Karpas-422 (cell line): ENCODE measurements around the gene PCYT1B. TPM values are rescaled to one million over a fixed set of nuclear protein-coding genes. Genes with fewer than 3 reads are reported as not detected.
A peak's percentile ranks its signal among the peaks of the same experiment; 100 is the strongest.
"Not testable (repeated sequence)": the region's sequence is repeated elsewhere in the genome, so short reads cannot be mapped to it uniquely, and the experiment has no call there.

Experiments used
- DNase-seq: peaks from one replicate; pipeline ENCODE4 v3.0.0-alpha.2; 2015
- H2AFZ ChIP-seq: fragments of 200-600 bp; sonication (generic); 2 replicates; pipeline ENCODE4 v1.6.1; 2014; ENCODE audit warnings: antibody characterized with exemption, low read length, mixed read lengths
- H3K27ac ChIP-seq: fragments of 200-600 bp; sonication (generic); 2 replicates; pipeline ENCODE4 v1.5.1; 2014; ENCODE audit warnings: mild to moderate bottlenecking, low read length, moderate library complexity
- H3K27me3 ChIP-seq: fragments of 200-600 bp; sonication (generic); 2 replicates; pipeline ENCODE4 v1.6.1; 2014; ENCODE audit warnings: low read length, mixed read lengths
- H3K36me3 ChIP-seq: fragments of 200-600 bp; sonication (generic); 2 replicates; pipeline ENCODE4 v1.6.1; 2014; ENCODE audit warnings: low read length, mixed read lengths; ENCODE audit not compliant: insufficient read depth
- H3K4me1 ChIP-seq: fragments of 200-600 bp; sonication (generic); 2 replicates; pipeline ENCODE4 v1.6.1; 2014; ENCODE audit warnings: mild to moderate bottlenecking, low read length, mixed read lengths
- H3K4me2 ChIP-seq: fragments of 200-600 bp; sonication (generic); 2 replicates; pipeline ENCODE4 v1.6.1; 2014; ENCODE audit warnings: low read length, low read depth, mild to moderate bottlenecking; ENCODE audit not compliant: poor library complexity, severe bottlenecking
- H3K4me3 ChIP-seq: fragments of 200-600 bp; sonication (generic); 2 replicates; pipeline ENCODE4 v1.5.1; 2014; ENCODE audit warnings: mild to moderate bottlenecking, antibody characterized with exemption, low read length, mixed read lengths
- H3K79me2 ChIP-seq: fragments of 200-600 bp; sonication (generic); 2 replicates; pipeline ENCODE4 v1.6.1; 2014; ENCODE audit warnings: mild to moderate bottlenecking, low read length, mixed read lengths
- H3K9ac ChIP-seq: fragments of 200-600 bp; sonication (generic); 2 replicates; pipeline ENCODE4 v1.6.0; 2014; ENCODE audit warnings: low read length
- H3K9me2 ChIP-seq: fragments of 200-600 bp; sonication (generic), shearing (Covaris generic); replicated peaks from 2 replicates; pipeline ENCODE4 v1.6.0; 2014; ENCODE audit warnings: mild to moderate bottlenecking, low read length, moderate library complexity; ENCODE audit not compliant: insufficient read depth
- H3K9me3 ChIP-seq: fragments of 300-700, 200-600 bp; sonication (generic); 2 replicates; pipeline ENCODE4 v1.6.1; 2014; ENCODE audit warnings: low read length, mixed read lengths
- H4K20me1 ChIP-seq: fragments of 200-600 bp; sonication (generic); 2 replicates; pipeline ENCODE4 v1.6.1; 2014; ENCODE audit warnings: mild to moderate bottlenecking, antibody characterized with exemption, low read length, low read depth; ENCODE audit not compliant: insufficient read depth
- total RNA-seq: library from RNA; depleted of rRNA; stranded (reverse); fragments of >200 nt; shearing (Covaris generic); gene quantifications from 2 replicates; pipeline ENCODE4 v1.2.3, GENCODE V29; 2014; ENCODE audit warnings: low replicate concordance

PCYT1B gene
- total RNA-seq, 1 experiment from 2014 or later, result 0.04 TPM

DNA sequence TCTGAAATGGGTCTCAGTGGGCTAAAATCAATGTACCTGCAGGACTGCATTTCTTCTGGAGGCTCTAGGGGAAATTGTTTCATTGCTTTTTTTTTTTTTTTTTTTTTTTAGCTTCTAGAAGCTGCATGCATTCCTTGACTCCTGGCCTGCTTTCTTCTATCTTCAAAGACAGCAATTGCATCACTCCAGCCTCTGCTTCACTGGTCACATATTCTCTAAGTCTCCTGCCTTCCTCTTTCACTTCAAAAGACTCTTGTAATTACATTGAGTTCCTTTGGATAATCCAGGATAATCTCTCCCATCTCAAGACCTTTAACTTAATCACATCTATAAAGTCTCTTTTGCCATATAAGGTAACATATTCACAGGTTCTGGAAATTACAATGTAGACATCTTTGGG lies 11.3 kb upstream of the PCYT1B start:
- Histone ChIP-seq H3K27me3 (no peaks in the 10 kb centered on the region), H3K79me2 (no peaks in the 10 kb centered on the region), H3K9me2 (no peaks in the 10 kb centered on the region), H3K4me1 (no peaks in the 10 kb centered on the region), H4K20me1 (no peaks in the 10 kb centered on the region), H2AFZ (no peak overlapping the region), H3K36me3 (no peaks in the 10 kb centered on the region), H3K9me3 (no peaks in the 10 kb centered on the region), H3K4me2 (no peak overlapping the region), H3K27ac (no peak overlapping the region), H3K9ac (no peak overlapping the region), H3K4me3 (no peak overlapping the region)
- no peak for DNase-seq

DNA sequence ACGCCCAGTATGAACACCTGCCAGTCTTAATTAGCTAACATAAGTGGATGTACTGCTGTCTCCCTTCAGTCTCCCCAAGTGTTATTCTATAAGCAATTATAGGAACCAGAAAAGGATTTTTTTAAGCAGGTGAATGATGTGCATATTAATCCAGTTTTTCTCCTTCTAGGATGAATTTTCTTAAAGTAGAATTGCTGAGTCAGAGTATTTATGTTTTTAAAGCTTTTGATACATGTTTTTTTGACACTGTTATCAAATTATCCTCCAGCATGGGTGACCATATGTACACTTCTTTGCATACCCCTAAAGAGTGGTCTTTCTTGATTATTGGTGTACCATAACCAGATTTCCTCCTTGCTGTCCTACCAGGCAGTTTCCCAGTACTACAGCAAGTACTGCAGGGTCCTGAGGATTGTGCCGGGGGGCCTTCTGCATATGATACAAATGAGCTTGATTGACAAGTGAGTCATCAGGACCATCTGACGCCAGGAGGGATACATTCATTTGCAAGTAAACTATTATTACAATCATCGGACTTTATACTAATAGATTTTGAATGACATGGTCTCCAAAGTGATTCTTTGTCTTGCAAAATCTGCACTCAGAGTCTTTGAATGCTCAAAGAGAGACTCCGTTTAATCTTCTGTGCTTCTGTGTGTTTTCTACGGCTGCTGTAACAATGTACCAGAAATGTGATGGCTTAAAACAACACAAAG lies 10.7 kb upstream of the PCYT1B start:
- no peak overlapping the region for H3K4me3 ChIP-seq
- no peak overlapping the region for H3K9ac ChIP-seq
- H3K4me2 ChIP-seq, result no peak overlapping the region
- no peaks in the 10 kb centered on the region for H3K9me3 ChIP-seq
- no peak overlapping the region for H2AFZ ChIP-seq
- H3K79me2 ChIP-seq, result no peaks in the 10 kb centered on the region
- H3K27me3 ChIP-seq, result no peaks in the 10 kb centered on the region
- H4K20me1 ChIP-seq, result no peaks in the 10 kb centered on the region
- H3K27ac ChIP-seq, result no peak overlapping the region
- H3K4me1 ChIP-seq, result no peaks in the 10 kb centered on the region
- DNase-seq, result no peak
- H3K9me2 ChIP-seq, result no peaks in the 10 kb centered on the region
- no peaks in the 10 kb centered on the region for H3K36me3 ChIP-seq

DNA sequence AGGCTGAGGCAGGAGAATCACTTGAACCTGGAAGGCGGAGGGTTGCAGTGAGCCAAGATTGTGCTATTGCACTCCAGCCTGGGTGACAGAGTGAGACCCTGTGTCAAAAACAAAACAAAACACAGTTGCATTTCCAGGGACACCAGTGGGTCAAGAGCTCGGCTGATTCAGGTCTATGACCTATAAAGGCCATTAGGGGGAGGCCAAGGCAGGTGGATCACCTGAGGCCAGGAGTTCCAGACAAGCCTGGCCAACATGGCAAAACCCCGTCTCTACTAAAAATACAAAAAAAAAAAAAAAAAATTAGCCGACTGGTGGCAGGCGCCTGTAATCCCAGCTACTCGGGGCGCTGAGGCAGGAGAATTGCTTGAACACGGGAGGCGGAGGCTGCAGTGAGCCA lies 8.5 kb upstream of the PCYT1B start:
- not testable (repeated sequence) for H3K27me3 ChIP-seq, H3K9me2 ChIP-seq, H3K9ac ChIP-seq, H4K20me1 ChIP-seq, H3K36me3 ChIP-seq, DNase-seq, H3K4me1 ChIP-seq, H3K27ac ChIP-seq, H3K4me2 ChIP-seq, H3K79me2 ChIP-seq, H3K4me3 ChIP-seq, H2AFZ ChIP-seq, H3K9me3 ChIP-seq

DNA sequence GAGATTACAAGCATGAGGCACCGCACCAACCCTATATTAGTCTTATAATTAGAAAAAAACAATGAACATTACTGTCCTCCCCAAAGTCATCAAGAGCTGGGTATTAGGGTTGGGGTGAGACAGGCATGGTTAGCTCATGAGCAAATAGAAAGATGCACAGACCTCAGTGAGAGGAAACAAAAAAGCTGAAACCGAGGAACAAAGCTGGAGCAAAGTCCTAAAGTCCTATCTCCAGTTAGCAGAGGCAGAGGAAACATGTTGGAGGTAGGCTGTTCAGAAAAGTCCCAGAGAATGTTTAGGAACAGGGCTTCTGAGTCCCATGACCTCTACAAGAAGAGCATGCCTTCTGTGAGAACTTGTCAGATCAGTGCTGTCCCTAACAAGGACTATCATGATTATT lies 4.6 kb upstream of the PCYT1B start:
- Histone ChIP-seq H3K9me3 (no peaks in the 10 kb centered on the region), H3K36me3 (no peaks in the 10 kb centered on the region), H3K4me3 (no peak overlapping the region), H3K4me2 (no peak overlapping the region), H2AFZ (no peak overlapping the region), H4K20me1 (no peaks in the 10 kb centered on the region), H3K4me1 (peaks cover 12% of the 10 kb centered on the region), H3K9me2 (no peaks in the 10 kb centered on the region), H3K9ac (no peak overlapping the region), H3K27me3 (no peaks in the 10 kb centered on the region), H3K79me2 (no peaks in the 10 kb centered on the region), H3K27ac (no peak overlapping the region)
- no peak for DNase-seq

DNA sequence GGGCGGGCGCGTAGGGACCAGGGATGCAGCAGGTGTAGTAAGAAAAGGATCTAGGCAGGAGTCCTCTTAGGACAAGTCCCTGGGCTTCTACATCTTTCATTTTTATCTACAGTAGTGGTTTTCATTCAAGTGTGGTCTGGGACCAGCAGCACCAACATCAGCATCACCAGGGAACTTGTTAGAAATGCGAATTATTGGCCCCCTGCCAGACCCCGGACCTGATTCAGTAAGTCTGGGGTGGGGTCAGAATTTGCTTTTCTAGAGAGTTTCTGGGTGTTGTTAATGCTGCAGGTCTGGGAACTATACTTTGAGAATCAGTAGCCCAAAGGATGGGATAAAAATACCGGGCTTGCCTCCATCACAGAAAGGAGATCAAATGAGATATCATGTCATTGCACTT lies 1.3 kb upstream of the PCYT1B start:
- H3K4me3 ChIP-seq, result no peak overlapping the region
- H2AFZ ChIP-seq, result no peak overlapping the region
- H3K79me2 ChIP-seq, result no peaks in the 10 kb centered on the region
- H4K20me1 ChIP-seq, result no peaks in the 10 kb centered on the region
- no peaks in the 10 kb centered on the region for H3K9me3 ChIP-seq
- no peaks in the 10 kb centered on the region for H3K27me3 ChIP-seq
- no peak for DNase-seq
- H3K27ac ChIP-seq, result no peak overlapping the region
- no peaks in the 10 kb centered on the region for H3K9me2 ChIP-seq
- peaks cover 14% of the 10 kb centered on the region for H3K4me1 ChIP-seq
- no peaks in the 10 kb centered on the region for H3K36me3 ChIP-seq
- no peak overlapping the region for H3K4me2 ChIP-seq
- no peak overlapping the region for H3K9ac ChIP-seq

DNA sequence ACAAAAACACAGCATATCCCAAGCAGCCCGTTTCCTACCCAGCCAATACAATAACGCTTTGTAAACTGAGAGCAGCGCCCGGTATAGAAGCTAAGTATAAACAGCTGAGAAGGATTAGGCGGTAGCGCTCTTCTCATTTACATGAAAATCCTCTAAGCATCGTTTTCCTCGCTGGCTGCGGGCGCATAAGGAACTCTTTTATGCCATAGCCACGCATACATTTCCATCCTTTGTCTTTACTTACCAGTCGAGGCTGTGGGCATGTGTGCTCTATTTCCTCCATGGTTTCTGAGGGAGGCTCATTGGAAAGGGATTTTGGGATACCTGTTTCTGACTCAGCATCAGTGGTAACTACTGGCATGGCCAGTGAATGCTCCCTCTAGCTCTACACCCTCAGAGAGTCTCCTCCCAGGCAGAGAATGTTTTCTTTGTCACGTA lies 383 bp downstream of the PCYT1B start:
- no peak overlapping the region for H3K9ac ChIP-seq
- H4K20me1 ChIP-seq, result no peaks in the 10 kb centered on the region
- no peak overlapping the region for H2AFZ ChIP-seq
- H3K79me2 ChIP-seq, result no peaks in the 10 kb centered on the region
- H3K36me3 ChIP-seq, result no peaks in the 10 kb centered on the region
- H3K27me3 ChIP-seq, result no peaks in the 10 kb centered on the region
- H3K9me2 ChIP-seq, result no peaks in the 10 kb centered on the region
- H3K9me3 ChIP-seq, result no peaks in the 10 kb centered on the region
- no peak overlapping the region for H3K27ac ChIP-seq
- H3K4me2 ChIP-seq, result peak overlapping the region; percentile 54
- peaks cover 14% of the 10 kb centered on the region for H3K4me1 ChIP-seq
- H3K4me3 ChIP-seq, result peak overlapping the region; percentile 14; the same call in 1 of the 2 replicates
- DNase-seq, result no peak

DNA sequence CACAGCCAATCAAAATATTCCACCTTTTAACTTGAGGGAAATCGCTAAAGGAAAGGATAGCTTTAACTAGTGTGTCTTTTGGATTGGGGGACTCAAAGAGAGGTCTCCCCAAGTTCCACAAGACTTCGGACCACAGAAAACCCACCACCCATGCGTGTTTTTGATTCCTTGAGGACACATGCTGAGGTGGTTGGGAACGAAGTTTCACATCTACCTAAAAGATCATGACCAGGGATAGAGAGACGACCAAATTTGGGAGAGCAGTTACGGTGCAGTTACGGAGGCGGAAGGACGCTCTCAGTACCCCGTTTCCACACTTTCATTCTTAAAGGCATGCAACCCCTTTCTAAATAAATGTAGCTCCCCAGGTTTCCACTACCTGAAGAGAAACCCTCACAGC lies 1.1 kb downstream of the PCYT1B start:
- Histone ChIP-seq H3K27me3 (no peaks in the 10 kb centered on the region), H3K79me2 (no peaks in the 10 kb centered on the region), H3K27ac (no peak overlapping the region), H3K9ac (no peak overlapping the region), H3K9me3 (no peaks in the 10 kb centered on the region), H4K20me1 (no peaks in the 10 kb centered on the region), H3K4me1 (peaks cover 14% of the 10 kb centered on the region), H3K4me2 (no peak overlapping the region), H2AFZ (no peak overlapping the region), H3K36me3 (no peaks in the 10 kb centered on the region), H3K4me3 (no peak overlapping the region), H3K9me2 (no peaks in the 10 kb centered on the region)
- no peak for DNase-seq

DNA sequence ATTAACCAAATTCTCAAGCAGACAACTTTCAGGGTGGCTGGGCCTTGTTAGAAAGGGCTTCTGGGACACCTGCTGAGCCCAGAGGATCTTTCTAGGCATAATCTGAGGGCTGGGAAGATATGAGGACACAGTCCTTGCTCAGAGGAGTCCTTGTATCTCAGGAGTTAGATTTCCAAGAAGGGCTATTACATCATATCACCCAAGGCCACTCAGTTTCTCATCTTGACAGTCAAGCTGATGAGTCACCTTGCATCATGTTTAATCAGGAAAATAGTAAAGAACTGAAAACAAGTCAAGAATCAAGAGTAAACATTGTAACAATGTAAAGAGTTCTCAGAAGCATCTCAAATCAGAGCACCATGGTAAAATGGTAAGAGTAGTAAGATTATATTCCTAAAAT lies 4.0 kb downstream of the PCYT1B start:
- H3K27me3 ChIP-seq, result no peaks in the 10 kb centered on the region
- H3K4me3 ChIP-seq, result no peak overlapping the region
- H2AFZ ChIP-seq, result no peak overlapping the region
- H3K79me2 ChIP-seq, result no peaks in the 10 kb centered on the region
- no peak for DNase-seq
- no peaks in the 10 kb centered on the region for H3K36me3 ChIP-seq
- H3K27ac ChIP-seq, result no peak overlapping the region
- H3K9ac ChIP-seq, result no peak overlapping the region
- peaks cover 14% of the 10 kb centered on the region for H3K4me1 ChIP-seq
- H3K9me2 ChIP-seq, result no peaks in the 10 kb centered on the region
- H3K4me2 ChIP-seq, result no peak overlapping the region
- no peaks in the 10 kb centered on the region for H3K9me3 ChIP-seq
- no peaks in the 10 kb centered on the region for H4K20me1 ChIP-seq
